B cell (primary cell): ENCODE data around the gene ZNF521. TPM values are rescaled to one million over a fixed set of nuclear protein-coding genes. Genes with fewer than 3 reads are reported as not detected.

Source experiments
- ATAC-seq: fragments of 200-7000 bp; cut with Tn5 transposase; one replicate; pipeline ENCODE4 v1.10.0; 2021; ENCODE audit warnings: low read depth, mild to moderate bottlenecking, moderate number of reproducible peaks, moderate library complexity
- CTCF ChIA-PET: fragments of 350-600 bp; sonication (Branson Sonifier 250); formaldehyde crosslinking; loops from one replicate; lab custom pipeline; 2021; ENCODE audit warnings: antibody characterized with exemption, inconsistent platforms; lab: Charles Lee
- POLR2A ChIA-PET: fragments of 350-600 bp; sonication (Branson Sonifier 250); formaldehyde crosslinking; loops from one replicate; lab custom pipeline; 2021; ENCODE audit warnings: antibody characterized with exemption; lab: Charles Lee
- DNase-seq: peaks from one replicate; pipeline ENCODE4 v3.0.0; 2013
- H2AFZ ChIP-seq: 2 replicates; pipeline ENCODE4 v1.6.1; 2012; ENCODE audit warnings: mild to moderate bottlenecking, low read depth, low read length; ENCODE audit not compliant: insufficient read depth, poor library complexity, severe bottlenecking
- H3K27ac ChIP-seq, 2 donors: 1 replicate in 1 of 2; 2 replicates in 1 of 2; pipeline ENCODE4 v1.5.1; 2012 to 2013; ENCODE audit warnings: low read length in 2 of 2, mild to moderate bottlenecking in 2 of 2, moderate library complexity in 1 of 2
- H3K27me3 ChIP-seq, 4 experiments: fragments of 200-600 bp in 1 of 4; sonication (generic) in 1 of 4; replicated peaks in 1 of 4; 1 replicate in 2 of 4; 2 replicates in 2 of 4; pipeline versions ENCODE4 v1.6.1 to v1.7.0; 2013 to 2016; ENCODE audit warnings: low read length in 3 of 4, mild to moderate bottlenecking in 2 of 4, mixed read lengths in 1 of 4, moderate library complexity in 1 of 4; ENCODE audit not compliant: insufficient read depth in 4 of 4, control insufficient read depth in 3 of 4; ENCODE audit errors: control extremely low read depth in 1 of 4
- H3K36me3 ChIP-seq, 2 experiments: replicated peaks in 1 of 2; 1 replicate in 1 of 2; 2 replicates in 1 of 2; pipeline versions ENCODE4 v1.6.1 to v1.7.1; 2013; ENCODE audit warnings: low read length in 1 of 2; ENCODE audit not compliant: insufficient read depth in 2 of 2, control insufficient read depth in 1 of 2; ENCODE audit errors: control extremely low read depth in 1 of 2, extremely low read depth in 1 of 2
- H3K4me1 ChIP-seq, 2 donors: fragments of 200-600 bp in 1 of 2; sonication (generic) in 1 of 2; 1 replicate in 1 of 2; 2 replicates in 1 of 2; pipeline versions ENCODE4 v1.5.1 to v1.6.1; 2013 to 2017; ENCODE audit warnings: low read length in 2 of 2; ENCODE audit not compliant: control insufficient read depth in 2 of 2, insufficient read depth in 2 of 2
- H3K4me2 ChIP-seq: replicated peaks from 2 replicates; pipeline ENCODE3; 2012; ENCODE audit warnings: mild to moderate bottlenecking, low read depth, low read length; ENCODE audit not compliant: poor library complexity, severe bottlenecking
- H3K4me3 ChIP-seq, 5 experiments: fragments of 200-600 bp in 1 of 5; sonication (generic) in 1 of 5; 1 replicate in 3 of 5; 2 replicates in 2 of 5; pipeline versions ENCODE4 v1.5.1 to v1.7.0; 2011 to 2016; ENCODE audit warnings: low read length in 4 of 5, mild to moderate bottlenecking in 4 of 5, low read depth in 2 of 5, control low read depth in 1 of 5, moderate library complexity in 1 of 5; ENCODE audit not compliant: insufficient read depth in 1 of 5; ENCODE audit errors: control extremely low read depth in 1 of 5, extremely low read depth in 1 of 5
- H3K79me2 ChIP-seq: fragments of 200-600 bp; sonication (generic); one replicate; pipeline ENCODE4 v1.6.0; 2016; ENCODE audit warnings: low read length; ENCODE audit not compliant: control insufficient read depth, insufficient read depth
- H3K9ac ChIP-seq: fragments of 200-600 bp; sonication (generic); 2 replicates; pipeline ENCODE4 v1.6.1; 2017; ENCODE audit warnings: mild to moderate bottlenecking, low read length, moderate library complexity
- H3K9me3 ChIP-seq, 3 donors: one replicate each; pipeline versions ENCODE4 v1.6.1 to v1.7.1; 2013; ENCODE audit warnings: low read length in 2 of 3; ENCODE audit not compliant: control insufficient read depth in 2 of 3, insufficient read depth in 1 of 3; ENCODE audit errors: control extremely low read depth in 1 of 3
- H4K20me1 ChIP-seq: 2 replicates; pipeline ENCODE4 v1.6.0; 2012; ENCODE audit warnings: mild to moderate bottlenecking, low read length; ENCODE audit not compliant: insufficient read depth, control insufficient read depth, poor library complexity, severe bottlenecking
- H3K27ac Mint-ChIP-seq: one replicate; pipeline ENCODE4 v1.8.0; 2021; ENCODE audit warnings: mixed read lengths
- H3K27me3 Mint-ChIP-seq: one replicate; pipeline ENCODE4 v1.8.0; 2021; ENCODE audit warnings: mixed read lengths
- H3K4me1 Mint-ChIP-seq: one replicate; pipeline ENCODE4 v1.8.0; 2021; ENCODE audit warnings: mixed read lengths
- H3K4me3 Mint-ChIP-seq: one replicate; pipeline ENCODE4 v1.8.0; 2021; ENCODE audit warnings: mixed read lengths
- H3K9me3 Mint-ChIP-seq: one replicate; pipeline ENCODE4 v1.8.0; 2022; ENCODE audit warnings: mixed read lengths; ENCODE audit not compliant: insufficient read depth
- EZH2 ChIP-seq: IDR thresholded peaks from 2 replicates; pipeline ENCODE4 v1.6.1; 2012; ENCODE audit warnings: borderline replicate concordance, low read depth, mild to moderate bottlenecking, moderate library complexity, low read length; ENCODE audit not compliant: insufficient read depth, poor library complexity, severe bottlenecking
- WGBS: methylation state at CpG from one replicate; pipeline ENCODE4 v1.1.5; 2013; ENCODE audit warnings: missing lambda C conversion rate; ENCODE audit not compliant: insufficient coverage; 5-methylcytosine and 5-hydroxymethylcytosine counted together
- intact Hi-C: fragments of 100-400 bp; cut with micrococcal nuclease; formaldehyde crosslinking; loops from one replicate; pipeline ENCODE4 v1.10.0; 2022
- polyA plus RNA-seq: library from polyadenylated mRNA; depleted of rRNA; stranded (reverse); fragments of >200 nt; gene quantifications from 2 replicates; pipeline ENCODE4 v1.2.3, GENCODE V29; 2012
- total RNA-seq, 2 donors: library from RNA; stranded (reverse); fragments of 120-200 nt in 1 of 2; gene quantifications; 1 replicate in 1 of 2; 2 replicates in 1 of 2; pipeline versions ENCODE4 v1.2.3 to v1.2.4, GENCODE V29; 2013 to 2022
- TF ChIP-seq, protein P1 (sequence below): fragments of 200-600 bp; IDR thresholded peaks from one replicate; pipeline ENCODE4 v1.8.0; 2022; ENCODE audit warnings: antibody characterized with exemption, mild to moderate bottlenecking

Gene ZNF521
- total and polyA plus RNA-seq, 2 donors (not counting 1 experiment from before 2014, with no cell fraction given) = 0.04 to 9.0 TPM

DNA sequence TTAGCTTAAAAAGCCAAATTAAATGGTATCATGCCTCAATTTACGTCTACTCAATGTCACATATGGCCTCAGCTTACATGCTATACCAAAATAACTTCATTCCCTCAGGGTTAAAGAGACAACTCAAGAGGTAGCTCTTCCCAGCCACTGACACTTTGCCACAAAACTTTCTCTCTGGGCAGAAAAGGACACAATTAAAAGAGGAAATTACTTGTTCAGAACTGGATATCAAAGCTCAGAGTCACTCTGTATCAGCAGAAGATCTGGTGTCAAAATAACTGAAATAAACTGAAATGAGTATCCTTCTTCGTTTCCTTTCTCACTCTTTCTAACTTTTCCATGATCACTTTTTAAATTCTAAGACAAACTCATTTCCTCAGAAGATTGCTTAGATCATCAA is 108.7 kb downstream of the ZNF521 start:
- ATAC-seq (no peak), DNase-seq (no peak)
- no peaks in the 10 kb centered on the region for H3K27me3 Mint-ChIP-seq
- POLR2A ChIA-PET = no interaction called here
- 63% methylated on average over 1 of the region's 2 CpGs for WGBS
- H3K36me3 ChIP-seq = no peaks in the 10 kb centered on the region
- H3K79me2 ChIP-seq = no peaks in the 10 kb centered on the region
- intact Hi-C loops = no loop called here
- no peaks in the 10 kb centered on the region for H3K9me3 Mint-ChIP-seq
- H4K20me1 ChIP-seq = no peaks in the 10 kb centered on the region
- H3K4me1 ChIP-seq = no peaks in the 10 kb centered on the region
- TF ChIP-seq, protein P1, sequence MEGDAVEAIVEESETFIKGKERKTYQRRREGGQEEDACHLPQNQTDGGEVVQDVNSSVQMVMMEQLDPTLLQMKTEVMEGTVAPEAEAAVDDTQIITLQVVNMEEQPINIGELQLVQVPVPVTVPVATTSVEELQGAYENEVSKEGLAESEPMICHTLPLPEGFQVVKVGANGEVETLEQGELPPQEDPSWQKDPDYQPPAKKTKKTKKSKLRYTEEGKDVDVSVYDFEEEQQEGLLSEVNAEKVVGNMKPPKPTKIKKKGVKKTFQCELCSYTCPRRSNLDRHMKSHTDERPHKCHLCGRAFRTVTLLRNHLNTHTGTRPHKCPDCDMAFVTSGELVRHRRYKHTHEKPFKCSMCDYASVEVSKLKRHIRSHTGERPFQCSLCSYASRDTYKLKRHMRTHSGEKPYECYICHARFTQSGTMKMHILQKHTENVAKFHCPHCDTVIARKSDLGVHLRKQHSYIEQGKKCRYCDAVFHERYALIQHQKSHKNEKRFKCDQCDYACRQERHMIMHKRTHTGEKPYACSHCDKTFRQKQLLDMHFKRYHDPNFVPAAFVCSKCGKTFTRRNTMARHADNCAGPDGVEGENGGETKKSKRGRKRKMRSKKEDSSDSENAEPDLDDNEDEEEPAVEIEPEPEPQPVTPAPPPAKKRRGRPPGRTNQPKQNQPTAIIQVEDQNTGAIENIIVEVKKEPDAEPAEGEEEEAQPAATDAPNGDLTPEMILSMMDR = no peak
- TF ChIP-seq EZH2 = no peak
- no peaks in the 10 kb centered on the region for H3K4me1 Mint-ChIP-seq
- no peak overlapping the region for H2AFZ ChIP-seq
- H3K27ac ChIP-seq = no peak overlapping the region
- H3K27ac Mint-ChIP-seq = no peak overlapping the region
- no peak overlapping the region for H3K4me3 Mint-ChIP-seq
- CTCF ChIA-PET = no interaction called here
- H3K4me2 ChIP-seq = no peak overlapping the region
- no peak overlapping the region for H3K4me3 ChIP-seq
- no peak overlapping the region for H3K9ac ChIP-seq
- H3K27me3 ChIP-seq = no peaks in the 10 kb centered on the region
- H3K9me3 ChIP-seq = no peaks in the 10 kb centered on the region

DNA sequence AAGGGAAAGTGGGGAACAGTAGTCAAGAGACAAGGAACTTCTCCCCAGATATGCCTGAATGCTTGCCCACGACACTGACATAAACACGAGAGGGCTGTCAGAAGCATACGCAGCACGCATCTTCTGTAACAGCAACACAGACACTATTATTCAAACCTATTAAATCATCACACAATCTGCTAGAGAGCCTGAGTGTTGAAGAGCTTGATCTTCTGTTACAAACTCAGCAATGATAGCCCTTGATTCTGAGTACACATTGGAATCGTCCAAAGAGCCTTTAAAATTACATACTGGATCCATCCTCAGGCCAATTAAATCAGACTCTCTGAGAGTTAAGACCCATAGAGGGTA is 111.6 kb downstream of the ZNF521 start:
- Histone ChIP-seq H3K79me2 (no peaks in the 10 kb centered on the region), H4K20me1 (no peaks in the 10 kb centered on the region), H3K27ac (no peak overlapping the region), H2AFZ (no peak overlapping the region), H3K27me3 (no peaks in the 10 kb centered on the region), H3K9me3 (no peaks in the 10 kb centered on the region), H3K4me2 (no peak overlapping the region), H3K9ac (no peak overlapping the region), H3K4me1 (no peaks in the 10 kb centered on the region), H3K4me3 (no peak overlapping the region), H3K36me3 (no peaks in the 10 kb centered on the region)
- TF ChIP-seq, protein P1 = no peak
- no peak for TF ChIP-seq EZH2
- Mint-ChIP-seq H3K4me1 (no peaks in the 10 kb centered on the region), H3K27me3 (no peaks in the 10 kb centered on the region), H3K4me3 (no peak overlapping the region), H3K27ac (no peak overlapping the region), H3K9me3 (no peaks in the 10 kb centered on the region)
- DNase-seq (no peak), ATAC-seq (no peak)
- intact Hi-C loops = no loop called here
- ChIA-PET POLR2A (no interaction called here), CTCF (no interaction called here)
- WGBS = 100% methylated on average over 1 of the region's 5 CpGs
